ENCODE data around the gene FGF5.

Gene FGF5, protein sequence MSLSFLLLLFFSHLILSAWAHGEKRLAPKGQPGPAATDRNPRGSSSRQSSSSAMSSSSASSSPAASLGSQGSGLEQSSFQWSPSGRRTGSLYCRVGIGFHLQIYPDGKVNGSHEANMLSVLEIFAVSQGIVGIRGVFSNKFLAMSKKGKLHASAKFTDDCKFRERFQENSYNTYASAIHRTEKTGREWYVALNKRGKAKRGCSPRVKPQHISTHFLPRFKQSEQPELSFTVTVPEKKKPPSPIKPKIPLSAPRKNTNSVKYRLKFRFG

DNA sequence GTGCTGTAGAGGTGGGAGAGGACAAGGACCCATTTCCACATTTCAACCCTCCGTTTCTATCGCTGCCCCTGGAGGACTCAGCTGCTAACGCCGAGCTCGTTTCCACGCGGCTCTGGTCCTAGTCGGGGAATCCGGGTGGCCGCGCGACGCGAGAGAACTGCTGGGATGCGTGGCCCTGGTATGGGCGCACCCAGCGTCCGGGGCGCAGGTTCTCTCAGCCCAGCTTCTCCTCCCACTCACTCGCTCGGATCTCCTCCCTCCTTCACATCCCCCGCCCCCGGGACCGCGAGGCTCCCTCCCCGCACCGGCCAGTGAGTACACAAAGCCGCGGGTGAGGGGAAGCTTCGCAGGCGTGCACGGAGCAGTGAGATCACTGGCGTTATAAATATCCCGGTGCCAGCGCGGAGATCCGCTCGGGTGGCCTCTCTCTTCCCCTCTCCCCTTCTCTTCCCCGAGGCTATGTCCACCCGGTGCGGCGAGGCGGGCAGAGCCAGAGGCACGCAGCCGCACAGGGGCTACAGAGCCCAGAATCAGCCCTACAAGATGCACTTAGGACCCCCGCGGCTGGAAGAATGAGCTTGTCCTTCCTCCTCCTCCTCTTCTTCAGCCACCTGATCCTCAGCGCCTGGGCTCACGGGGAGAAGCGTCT lies at the start of gene FGF5:
Gene FGF5, plus strand, starts transcription at position 412 of the 649 bp plus-strand sequence. Its CDS starts 161 bp downstream, at position 573.
- TF ChIP-seq GATA3 (IDR thresholded peaks at IDR 0.05; ENCODE audit: low read depth, low read length) (no peak), GATA2 (IDR thresholded peaks at IDR 0.05; ENCODE audit: low read depth, low read length) (no peak)

DNA sequence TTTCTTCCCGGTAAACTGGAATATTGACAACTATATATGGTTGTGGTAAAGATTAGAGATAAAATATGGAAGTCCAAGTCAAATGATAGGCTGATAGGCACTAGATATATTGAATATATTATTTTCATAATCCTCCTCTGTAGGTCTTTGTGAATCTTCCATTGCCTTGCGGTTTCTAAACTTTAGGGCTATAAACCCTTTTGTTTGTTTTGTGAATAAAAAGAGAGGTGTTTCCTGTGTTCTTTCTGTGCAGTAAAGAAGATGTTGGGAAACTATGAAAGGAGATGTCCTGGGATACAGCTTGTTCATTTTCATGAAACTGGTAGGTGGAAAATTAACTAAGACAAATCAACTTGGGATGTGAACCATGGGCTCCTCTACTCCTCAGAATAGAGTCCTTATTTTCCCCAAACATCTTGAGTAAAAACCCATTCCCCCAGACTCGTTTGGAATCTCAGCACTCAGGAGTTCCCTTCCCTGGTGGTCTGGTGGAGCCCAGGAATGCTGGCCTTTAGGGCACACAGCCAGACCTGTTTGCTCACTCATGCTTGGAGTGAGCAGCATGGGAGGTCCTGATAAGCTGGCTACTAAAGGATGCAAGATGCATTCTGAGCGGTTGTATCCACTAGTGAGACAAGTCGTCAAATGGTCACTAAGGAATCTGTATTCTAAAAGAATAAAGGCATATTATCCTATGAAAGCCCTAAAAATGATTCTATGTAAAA lies 47.0 kb upstream of the FGF5 start:
- TF ChIP-seq GATA3 (IDR thresholded peaks at IDR 0.05; ENCODE audit: low read depth, low read length): no peak
- TF ChIP-seq GATA2 (IDR thresholded peaks at IDR 0.05; ENCODE audit: low read depth, low read length): no peak

DNA sequence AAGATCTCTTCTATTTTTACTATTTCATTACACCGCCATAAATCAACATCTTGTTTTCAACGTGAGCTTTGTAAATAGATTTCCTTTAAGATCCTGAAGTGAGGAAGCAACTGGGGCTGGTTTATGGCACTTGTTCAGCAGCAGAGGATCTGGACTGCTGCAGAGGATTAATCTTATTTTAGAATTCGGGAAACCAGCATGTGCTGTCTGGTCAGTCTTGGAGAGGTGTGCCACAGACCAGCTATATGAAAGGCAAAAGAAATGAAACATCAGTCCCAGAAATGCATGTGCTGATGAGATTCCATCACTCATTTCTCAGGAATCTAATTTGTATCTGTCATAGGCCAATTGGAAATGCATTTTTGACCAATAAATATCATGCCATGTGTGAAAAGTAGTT lies 45.8 kb upstream of the FGF5 start:
- TF ChIP-seq GATA2 (IDR thresholded peaks at IDR 0.05; ENCODE audit: low read depth, low read length) (no peak), GATA3 (IDR thresholded peaks at IDR 0.05; ENCODE audit: low read depth, low read length) (no peak)

DNA sequence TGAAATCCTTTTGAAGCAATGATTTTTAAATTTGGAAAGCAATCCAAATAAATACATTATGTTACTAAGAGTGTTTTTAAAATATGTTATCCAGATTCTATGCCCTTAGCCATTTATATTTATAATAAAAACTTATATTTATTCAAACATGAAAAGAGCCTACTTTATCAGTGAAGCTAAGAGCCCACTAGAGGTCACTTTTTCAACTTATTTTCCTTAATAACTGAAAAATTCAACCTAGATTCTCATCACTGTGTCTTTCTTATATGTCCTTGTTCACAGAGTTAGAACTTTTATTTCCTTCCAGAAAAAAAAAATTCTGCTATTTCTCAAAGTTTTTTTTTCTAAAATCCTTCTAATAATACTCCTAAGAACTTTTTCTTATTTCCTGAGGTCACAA lies 45.3 kb upstream of the FGF5 start:
- TF ChIP-seq GATA2 (IDR thresholded peaks at IDR 0.05; ENCODE audit: low read depth, low read length) (no peak), GATA3 (IDR thresholded peaks at IDR 0.05; ENCODE audit: low read depth, low read length) (no peak)

DNA sequence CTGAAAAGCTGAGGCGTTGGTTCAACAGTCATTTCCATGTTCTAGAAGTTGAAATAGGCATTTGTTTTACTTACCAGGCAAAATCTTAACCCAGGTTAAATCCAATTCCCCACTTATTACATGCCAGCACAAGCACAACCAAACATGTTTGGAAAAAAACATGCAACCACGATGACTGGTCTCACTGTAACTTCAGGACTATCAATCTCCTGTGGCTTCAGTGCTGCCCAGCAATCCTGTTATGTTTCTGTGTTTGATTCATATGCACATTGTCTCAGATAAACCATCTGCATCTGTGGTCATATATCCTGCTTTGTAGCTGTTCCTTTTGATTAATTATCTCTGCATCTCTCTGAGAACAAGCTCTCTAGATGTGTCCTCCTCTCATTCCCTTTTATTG lies 40.9 kb upstream of the FGF5 start:
- TF ChIP-seq GATA3 (IDR thresholded peaks at IDR 0.05; ENCODE audit: low read depth, low read length) (no peak), GATA2 (IDR thresholded peaks at IDR 0.05; ENCODE audit: low read depth, low read length) (no peak)

DNA sequence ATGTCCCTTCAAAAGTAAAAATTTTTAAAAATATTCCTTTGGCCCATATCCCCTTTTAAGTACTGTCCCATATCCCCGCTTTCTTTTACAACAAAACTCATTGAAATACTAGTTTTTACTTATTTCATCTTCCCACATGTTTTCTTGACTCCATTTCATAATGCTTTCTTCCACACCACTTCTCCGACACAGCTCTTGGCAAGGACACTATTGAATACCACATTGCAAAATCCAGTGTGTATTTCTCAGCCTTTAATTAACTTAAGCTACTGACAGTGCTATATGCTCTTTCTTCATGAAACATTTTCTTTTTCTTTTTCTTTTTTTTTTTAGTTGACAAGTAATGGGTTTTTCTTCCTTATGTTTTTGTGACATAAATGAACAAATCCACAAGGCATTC lies 40.4 kb upstream of the FGF5 start:
- TF ChIP-seq GATA3 (IDR thresholded peaks at IDR 0.05; ENCODE audit: low read depth, low read length): no peak
- TF ChIP-seq GATA2 (IDR thresholded peaks at IDR 0.05; ENCODE audit: low read depth, low read length): no peak

DNA sequence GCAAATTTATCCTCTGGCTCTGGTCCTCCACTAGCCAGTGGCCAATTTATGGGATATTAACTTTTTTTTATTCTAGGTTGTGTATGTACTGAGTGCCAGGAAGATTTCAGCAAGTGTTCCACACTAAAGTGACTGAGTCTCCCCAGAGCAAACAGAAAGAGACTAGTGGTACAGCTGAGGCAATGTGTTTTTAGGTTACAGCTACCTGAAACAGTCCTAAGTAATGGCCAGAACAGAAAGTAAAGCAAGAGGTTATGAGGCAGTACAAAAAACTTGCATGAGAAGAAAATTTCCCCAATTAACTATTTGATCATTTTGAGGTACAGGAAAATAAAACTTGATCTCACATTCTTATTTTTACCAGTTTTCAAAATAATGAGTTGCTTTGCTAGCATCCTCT lies 38.0 kb upstream of the FGF5 start:
- no peak for TF ChIP-seq GATA2 (IDR thresholded peaks at IDR 0.05; ENCODE audit: low read depth, low read length)
- TF ChIP-seq GATA3 (IDR thresholded peaks at IDR 0.05; ENCODE audit: low read depth, low read length): no peak

DNA sequence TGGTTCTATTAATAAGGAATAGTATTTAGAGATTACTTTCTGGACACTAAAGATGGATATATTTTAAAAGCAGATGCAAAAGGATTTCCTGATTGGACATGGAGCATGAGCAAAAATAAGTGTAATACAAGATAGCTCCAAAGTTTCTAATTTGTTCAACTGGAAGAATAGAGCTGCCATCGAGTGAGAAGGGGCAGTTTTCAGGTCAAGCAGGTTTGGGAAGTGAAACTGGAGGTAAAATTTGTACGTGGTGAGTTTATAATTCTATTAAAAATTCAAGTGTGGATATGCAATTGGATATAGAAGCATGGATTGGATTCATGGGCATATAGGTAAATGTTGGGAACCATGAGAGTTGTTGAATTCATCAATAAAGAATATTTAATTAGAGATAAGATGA lies 37.3 kb upstream of the FGF5 start:
- TF ChIP-seq GATA2 (IDR thresholded peaks at IDR 0.05; ENCODE audit: low read depth, low read length) (no peak), GATA3 (IDR thresholded peaks at IDR 0.05; ENCODE audit: low read depth, low read length) (no peak)

DNA sequence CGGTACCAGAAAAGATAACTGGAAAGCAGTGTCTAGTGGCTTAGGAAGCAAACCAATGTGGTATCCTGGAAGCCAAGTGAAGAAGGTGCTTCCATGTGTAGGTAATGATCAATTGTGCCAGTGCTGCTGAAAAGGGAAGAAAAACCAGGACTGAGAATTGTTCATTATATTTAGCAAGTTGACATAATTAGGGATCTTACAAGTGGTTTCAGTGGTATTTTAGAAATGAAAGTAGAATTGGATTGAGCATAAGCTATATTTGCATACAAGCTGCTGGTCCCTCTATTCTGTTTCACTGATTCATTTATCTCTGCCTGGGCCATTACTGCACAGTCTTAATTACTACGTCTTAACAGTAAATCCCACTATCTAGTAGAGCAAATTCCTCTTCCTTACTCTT lies 36.9 kb upstream of the FGF5 start:
- TF ChIP-seq GATA2 (IDR thresholded peaks at IDR 0.05; ENCODE audit: low read depth, low read length) (no peak), GATA3 (IDR thresholded peaks at IDR 0.05; ENCODE audit: low read depth, low read length) (no peak)

DNA sequence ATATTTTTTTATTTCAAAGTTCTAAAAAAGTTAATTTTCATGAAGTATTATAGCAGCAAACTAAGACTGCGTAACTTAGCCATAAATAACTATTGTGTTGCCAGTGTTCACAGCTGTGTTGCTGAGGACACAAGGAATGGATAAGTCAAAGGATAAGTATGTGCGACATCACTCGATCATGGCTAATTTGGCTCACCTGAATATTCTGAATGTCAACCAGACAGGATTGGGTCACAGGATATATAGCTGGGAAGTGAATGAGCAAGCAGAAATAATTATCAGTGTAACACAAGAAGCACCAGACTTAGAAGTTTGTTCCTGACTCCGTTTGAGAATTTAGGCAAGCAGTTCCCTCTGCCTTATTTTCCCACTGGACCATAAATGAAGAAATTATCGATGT lies 35.3 kb upstream of the FGF5 start:
- TF ChIP-seq GATA2 (IDR thresholded peaks at IDR 0.05; ENCODE audit: low read depth, low read length) (no peak), GATA3 (IDR thresholded peaks at IDR 0.05; ENCODE audit: low read depth, low read length) (no peak)

DNA sequence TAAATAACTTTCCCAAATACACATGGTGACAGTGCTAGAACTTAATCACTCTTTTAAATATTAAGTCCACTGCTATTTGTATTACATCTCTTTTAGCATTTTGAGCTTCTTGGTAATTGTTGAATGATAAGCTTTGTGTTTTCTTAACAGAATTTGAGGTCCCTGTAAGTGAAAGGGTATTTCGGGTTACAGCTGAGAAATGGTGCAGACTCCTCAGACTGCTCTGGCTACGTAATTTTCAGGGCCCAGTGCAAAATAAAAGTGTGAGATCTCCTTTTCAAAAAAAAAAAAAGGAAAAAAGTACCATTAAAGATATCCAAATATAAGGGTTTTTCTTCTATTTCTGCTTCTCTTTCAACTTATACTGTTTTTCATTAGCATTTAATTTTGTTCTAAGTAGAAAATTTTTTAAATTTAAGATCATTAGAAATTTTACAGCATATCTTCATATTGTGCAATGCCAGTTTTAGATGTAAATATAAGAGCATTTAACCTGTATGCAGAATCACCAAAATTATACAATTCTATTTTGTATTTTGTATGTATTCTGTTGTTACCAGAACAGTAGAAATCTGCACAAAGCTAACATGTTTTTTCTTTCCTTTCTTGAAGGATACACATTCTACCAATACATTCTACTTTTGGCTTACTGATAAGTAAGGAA lies 33.6 kb upstream of the FGF5 start:
- TF ChIP-seq GATA2 (IDR thresholded peaks at IDR 0.05; ENCODE audit: low read depth, low read length): no peak
- TF ChIP-seq GATA3 (IDR thresholded peaks at IDR 0.05; ENCODE audit: low read depth, low read length): no peak

DNA sequence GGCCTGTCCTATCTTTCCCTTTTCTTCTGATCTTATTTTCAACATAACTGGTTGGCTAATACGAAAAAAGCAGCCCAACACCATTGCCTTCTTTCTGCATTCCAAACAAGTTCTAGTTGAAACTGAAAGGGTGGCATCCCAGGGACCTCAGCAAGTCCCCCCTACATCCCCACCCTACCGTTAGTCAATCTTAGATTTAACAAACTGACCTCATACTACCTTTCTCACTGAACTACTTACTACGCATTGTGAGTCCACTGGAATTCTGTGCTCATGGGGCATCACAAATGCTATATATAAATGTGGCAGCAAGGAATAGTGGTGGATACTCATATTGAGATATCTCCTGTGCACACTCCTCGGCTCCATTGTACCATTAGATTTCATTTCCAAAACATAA lies 33.1 kb upstream of the FGF5 start:
- no peak for TF ChIP-seq GATA2 (IDR thresholded peaks at IDR 0.05; ENCODE audit: low read depth, low read length)
- no peak for TF ChIP-seq GATA3 (IDR thresholded peaks at IDR 0.05; ENCODE audit: low read depth, low read length)

DNA sequence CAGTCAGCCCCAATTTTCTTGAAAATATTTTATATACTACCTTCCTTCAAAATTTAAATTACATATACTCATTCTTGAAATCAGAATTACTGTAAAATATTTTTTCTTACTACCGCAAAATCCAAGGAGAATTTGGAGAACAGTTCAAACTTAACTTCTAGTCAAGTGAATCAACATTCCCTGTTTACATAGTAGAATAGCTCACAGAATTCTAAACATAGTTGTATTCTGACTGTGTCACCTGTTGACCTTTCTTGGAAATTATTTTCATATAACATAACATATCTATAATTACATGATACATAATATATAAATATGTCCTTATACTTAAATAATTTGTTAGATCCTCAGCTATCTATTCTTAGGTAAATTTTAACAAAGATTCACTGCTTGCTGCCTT lies 31.0 kb upstream of the FGF5 start:
- no peak for TF ChIP-seq GATA2 (IDR thresholded peaks at IDR 0.05; ENCODE audit: low read depth, low read length)
- TF ChIP-seq GATA3 (IDR thresholded peaks at IDR 0.05; ENCODE audit: low read depth, low read length): no peak

DNA sequence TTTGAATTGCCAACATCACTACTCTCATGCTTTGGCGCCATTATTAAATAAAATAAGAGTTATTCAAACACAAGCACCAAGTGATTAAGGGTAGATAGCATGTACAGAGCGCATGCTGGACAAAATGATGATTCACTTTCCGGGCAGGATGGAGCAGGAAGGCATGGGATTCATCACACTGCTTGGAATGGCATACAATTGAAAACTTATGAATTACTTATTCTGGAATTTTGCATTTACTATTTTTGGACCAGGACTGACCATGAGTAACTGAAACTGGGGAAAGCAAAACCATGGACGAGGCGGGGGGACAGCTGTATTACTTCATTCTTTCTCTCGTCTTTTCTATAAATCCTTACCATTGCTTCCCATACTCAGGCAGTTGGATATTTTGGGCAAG lies 28.5 kb upstream of the FGF5 start:
- TF ChIP-seq GATA3 (IDR thresholded peaks at IDR 0.05; ENCODE audit: low read depth, low read length): no peak
- TF ChIP-seq GATA2 (IDR thresholded peaks at IDR 0.05; ENCODE audit: low read depth, low read length): no peak
